ENCODE data around the gene IL15. TPM values are rescaled to one million over a fixed set of nuclear protein-coding genes. Genes with fewer than 3 reads are reported as not detected.
"Not testable (repeated sequence)": the region's sequence is repeated elsewhere in the genome, so short reads cannot be mapped to it uniquely, and the experiment has no call there.

Gene IL15
- total RNA-seq, 2 donors from 2014 or later: 3.5 to 3.8 TPM

DNA sequence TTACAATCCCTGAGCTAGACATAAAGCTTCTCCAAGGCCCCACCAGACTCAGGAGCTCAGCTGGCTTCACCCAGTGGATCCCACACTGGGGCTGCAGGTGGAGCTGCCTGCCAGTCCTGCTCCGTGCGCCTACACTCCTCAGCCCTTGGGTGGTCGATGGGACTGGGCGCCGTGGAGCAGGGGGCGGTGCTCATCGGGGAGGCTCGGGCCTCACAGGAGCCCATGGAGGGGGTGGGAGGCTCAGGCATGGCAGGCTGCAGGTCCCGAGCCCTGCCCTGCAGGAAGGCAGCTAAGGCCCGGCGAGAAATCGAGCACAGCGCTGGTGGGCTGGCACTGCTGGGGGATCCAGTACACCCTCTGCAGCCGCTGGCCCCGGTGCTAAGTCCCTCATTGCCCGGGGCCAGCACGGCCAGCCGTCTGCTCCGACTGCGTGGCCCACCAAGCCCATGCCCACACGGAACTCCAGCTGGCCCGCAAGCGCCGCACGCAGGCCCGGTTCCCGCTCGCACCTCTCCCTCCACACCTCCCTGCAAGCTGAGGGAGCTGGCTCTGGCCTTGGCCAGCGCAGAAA is 53.4 kb downstream of the IL15 start:
- intact Hi-C loops (cut with DNase I); ATAC-seq; DNase-seq: not testable (repeated sequence)

- ATAC-seq; DNase-seq; intact Hi-C loops (cut with DNase I): not testable (repeated sequence)
These were observed 54.9 kb downstream of the IL15 start for GRCh38 chr4:141691247-141691646.

DNA sequence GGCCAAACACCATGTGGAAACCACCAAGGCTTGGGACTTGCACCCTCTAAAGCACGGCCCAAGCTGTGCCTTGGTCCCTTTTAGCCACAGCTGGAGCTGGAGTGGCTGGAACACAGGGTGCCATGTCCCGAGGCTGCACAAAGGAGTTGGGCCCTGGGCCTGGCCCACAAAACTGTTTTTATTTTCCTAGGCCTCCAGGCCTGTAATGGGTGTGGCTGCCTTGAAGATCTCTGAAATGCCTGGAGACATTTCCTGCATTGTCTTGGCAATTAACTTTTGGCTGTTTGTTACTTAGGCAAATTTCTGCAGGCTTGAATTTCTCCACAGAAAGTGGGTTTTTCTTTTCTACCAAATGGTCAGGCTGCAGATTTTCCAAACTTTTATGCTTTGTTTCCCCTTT is 55.7 kb downstream of the IL15 start:
- ATAC-seq (no peak), DNase-seq (no peak)
- intact Hi-C loops (cut with DNase I): no loop called here

- intact Hi-C loops (cut with DNase I): no loop called here
- no peak for ATAC-seq
- no peak for DNase-seq
These were observed 60.7 kb downstream of the IL15 start for GRCh38 chr4:141697116-141697515.

GRCh38 chr4:141702472-141703182 is 66.2 kb downstream of the IL15 start:
- intact Hi-C loops (cut with DNase I): no loop called here
- ATAC-seq (peak in 1 of 2 donors; percentile 34), DNase-seq (no peak)

- DNase-seq (no peak), ATAC-seq (no peak)
- intact Hi-C loops (cut with DNase I): no loop called here
These were observed 67.1 kb downstream of the IL15 start for GRCh38 chr4:141703497-141703896.

DNA sequence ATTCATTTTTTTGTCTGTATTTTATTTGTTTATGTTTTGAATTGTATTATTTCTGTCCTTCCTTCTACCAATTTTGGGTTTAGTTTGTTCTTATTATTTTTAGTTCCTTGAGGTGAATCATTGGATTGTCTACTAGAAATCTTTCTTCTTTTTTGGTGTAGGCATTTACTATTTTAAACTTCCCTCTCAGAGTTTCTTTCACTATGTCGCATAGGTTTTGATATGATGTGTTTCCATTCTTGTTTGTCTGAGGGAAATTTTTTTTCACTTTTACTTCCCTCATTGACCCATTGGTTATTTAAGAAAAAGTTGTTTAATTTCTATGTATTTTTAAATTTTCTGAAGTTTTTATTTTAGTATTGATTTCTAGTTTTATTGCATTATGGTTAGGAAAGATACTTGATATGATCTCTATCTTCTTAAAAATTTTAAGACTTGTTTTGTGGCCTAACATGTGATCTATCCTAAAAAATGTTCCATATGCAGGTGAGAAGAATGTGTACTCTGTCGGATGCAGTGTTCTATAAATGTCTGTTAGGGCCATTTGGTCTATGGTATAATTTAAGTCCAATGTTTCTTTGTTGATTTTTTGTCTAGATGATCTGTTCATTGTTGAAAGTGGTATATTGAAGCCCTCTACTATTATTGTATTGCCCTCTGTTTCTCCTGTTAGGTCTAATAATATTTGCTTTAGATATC is 68.8 kb downstream of the IL15 start:
- intact Hi-C loops (cut with DNase I): no loop called here
- ATAC-seq (no peak), DNase-seq (no peak)

- DNase-seq: no peak
- ATAC-seq: no peak
- intact Hi-C loops (cut with DNase I): no loop called here
These were observed 69.5 kb downstream of the IL15 start for GRCh38 chr4:141705747-141706377.

- intact Hi-C loops (cut with DNase I): no loop called here
- no peak for ATAC-seq
These were observed 70.1 kb downstream of the IL15 start for GRCh38 chr4:141706445-141706844.

GRCh38 chr4:141711211-141711610 is 74.8 kb downstream of the IL15 start:
- intact Hi-C loops (cut with DNase I): loop anchor here in 1 of 2 donors (10.0 kb wide), 1 partner anchor 366 kb away; no protein-coding TSS in a partner anchor
- DNase-seq (no peak), ATAC-seq (peak in 1 of 2 donors; percentile 38)

More at GRCh38 chr4:141706445-141706844, 70.1 kb downstream of the IL15 start:
- DNase-seq: no peak

DNA sequence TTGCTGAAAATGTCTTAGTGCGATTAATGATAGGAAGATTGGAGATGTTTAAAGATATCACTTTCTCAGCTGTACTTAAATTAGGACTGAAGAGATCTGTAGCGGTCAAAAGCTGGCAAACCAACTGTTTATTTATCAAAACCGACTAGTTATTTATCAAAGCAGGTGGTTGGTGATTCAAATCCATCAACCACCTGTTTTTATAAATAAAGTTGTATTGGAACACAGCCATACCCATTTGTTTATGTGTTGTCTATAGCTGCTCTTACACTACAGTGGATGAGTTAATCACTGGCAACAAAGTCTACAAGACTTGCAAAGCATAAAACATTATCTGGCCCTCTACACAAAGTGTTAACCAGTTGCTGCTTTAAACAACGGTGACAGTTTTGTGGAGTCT is 76.8 kb downstream of the IL15 start:
- DNase-seq: no peak
- ATAC-seq: no peak
- intact Hi-C loops (cut with DNase I): loop anchor here in 1 of 2 donors (10.0 kb wide), 1 partner anchor 368 kb away; no protein-coding TSS in a partner anchor

GRCh38 chr4:141713771-141714445 is 77.5 kb downstream of the IL15 start:
- DNase-seq (no peak), ATAC-seq (no peak)
- intact Hi-C loops (cut with DNase I): loop anchor here in 1 of 2 donors (10.0 kb wide), 1 partner anchor 369 kb away; no protein-coding TSS in a partner anchor

DNA sequence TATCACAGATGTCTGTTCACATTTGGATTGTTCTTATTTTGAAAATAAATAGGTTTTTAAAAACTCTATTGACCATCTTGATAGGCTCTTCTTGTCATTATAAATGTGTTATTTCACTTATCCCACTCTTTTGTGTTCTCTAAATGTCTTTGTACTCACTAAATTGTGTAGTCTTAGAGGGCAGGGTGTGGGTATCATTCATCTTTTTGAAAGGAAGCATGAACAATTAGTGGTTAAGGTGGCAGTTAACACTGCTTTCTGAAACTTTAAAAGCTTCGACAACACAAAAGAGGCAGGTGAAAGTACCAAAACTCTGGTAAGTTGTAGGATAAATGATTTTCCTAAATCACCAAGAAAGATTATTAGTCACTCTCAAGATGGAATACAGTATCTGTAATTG is 83.2 kb downstream of the IL15 start:
- ATAC-seq: no peak
- intact Hi-C loops (cut with DNase I): loop anchor here in 1 of 2 donors (10.0 kb wide), 1 partner anchor 375 kb away; no protein-coding TSS in a partner anchor
- no peak for DNase-seq

DNA sequence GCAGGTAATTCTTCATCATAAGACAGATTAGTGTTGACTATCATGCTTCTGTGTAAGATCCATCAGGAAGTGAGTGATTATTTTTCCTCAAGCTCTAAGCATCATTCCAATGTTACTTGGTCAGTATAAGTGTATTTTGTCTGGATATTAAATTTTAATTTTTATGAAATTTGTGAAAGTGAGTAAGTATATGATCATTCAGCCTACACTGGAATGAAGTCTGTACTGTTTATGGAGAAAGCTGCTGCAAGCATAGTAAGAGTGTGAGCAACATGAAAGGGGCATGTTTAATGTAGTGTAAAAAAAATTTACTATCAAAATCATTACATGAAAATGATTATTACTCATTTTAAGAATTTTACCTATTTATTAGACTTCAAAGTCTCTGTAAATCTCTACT is 84.8 kb downstream of the IL15 start:
- intact Hi-C loops (cut with DNase I): no loop called here
- DNase-seq: no peak
- ATAC-seq: no peak

- intact Hi-C loops (cut with DNase I): no loop called here
- ATAC-seq (no peak), DNase-seq (no peak)
These were observed 88.3 kb downstream of the IL15 start for GRCh38 chr4:141724646-141725045.

DNA sequence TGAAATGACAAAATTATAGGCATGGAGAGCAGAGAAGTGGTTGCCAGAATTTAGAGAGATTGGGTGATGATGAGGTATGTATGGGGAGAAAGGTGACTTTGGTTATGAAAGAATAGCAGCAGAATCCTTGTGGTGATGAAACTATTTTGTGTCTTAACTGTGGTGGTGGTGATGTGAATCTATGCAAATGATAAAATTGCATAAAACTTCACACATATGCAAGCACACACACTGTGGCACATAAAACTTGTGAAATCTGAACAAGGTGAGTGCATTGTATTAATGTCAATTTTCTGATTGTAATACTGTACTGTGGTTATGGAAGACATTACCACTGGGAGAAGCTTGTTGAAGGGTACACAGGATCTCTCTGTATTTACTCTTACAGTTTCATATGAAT is 91.0 kb downstream of the IL15 start:
- DNase-seq (no peak), ATAC-seq (no peak)
- intact Hi-C loops (cut with DNase I): no loop called here

DNA sequence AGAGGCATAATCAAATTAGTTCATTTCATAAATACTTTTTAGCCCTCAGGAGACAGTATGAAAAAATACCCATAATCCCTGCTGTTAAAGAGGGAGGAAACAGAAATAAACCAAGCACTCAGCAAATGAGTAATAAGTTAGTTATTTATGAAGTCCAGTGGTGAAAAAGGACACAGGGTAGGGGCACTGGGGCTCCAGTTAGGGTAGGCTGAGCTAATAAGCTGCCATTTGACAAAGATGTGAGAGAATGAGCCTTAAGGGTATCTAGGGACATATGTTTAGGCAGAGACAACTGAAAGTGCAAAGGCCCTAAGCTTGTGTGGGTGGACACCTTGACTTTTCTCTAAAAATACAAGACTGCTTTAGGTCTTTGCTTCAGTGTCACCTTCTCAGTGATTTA is 94.4 kb downstream of the IL15 start:
- intact Hi-C loops (cut with DNase I): no loop called here
- DNase-seq (no peak), ATAC-seq (no peak)

DNA sequence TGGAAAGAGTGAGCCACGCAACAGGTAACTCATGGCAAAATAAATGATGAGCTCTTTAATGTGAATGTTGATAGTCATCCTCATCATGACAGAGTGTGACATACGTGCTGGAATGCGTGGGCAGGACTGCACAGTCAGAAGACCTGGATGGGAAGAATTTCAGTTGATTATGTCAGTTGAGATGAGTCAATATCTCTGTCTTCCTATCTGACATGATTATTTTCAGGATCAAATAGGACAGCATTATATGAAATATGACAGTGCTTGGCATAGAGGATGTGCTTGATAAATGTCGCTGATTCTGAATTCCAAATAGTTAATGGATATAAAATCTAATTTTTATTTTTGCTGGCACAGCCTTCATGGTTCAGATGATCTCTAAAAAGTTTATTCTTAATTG is 95.1 kb downstream of the IL15 start:
- no peak for DNase-seq
- ATAC-seq: no peak
- intact Hi-C loops (cut with DNase I): no loop called here

DNA sequence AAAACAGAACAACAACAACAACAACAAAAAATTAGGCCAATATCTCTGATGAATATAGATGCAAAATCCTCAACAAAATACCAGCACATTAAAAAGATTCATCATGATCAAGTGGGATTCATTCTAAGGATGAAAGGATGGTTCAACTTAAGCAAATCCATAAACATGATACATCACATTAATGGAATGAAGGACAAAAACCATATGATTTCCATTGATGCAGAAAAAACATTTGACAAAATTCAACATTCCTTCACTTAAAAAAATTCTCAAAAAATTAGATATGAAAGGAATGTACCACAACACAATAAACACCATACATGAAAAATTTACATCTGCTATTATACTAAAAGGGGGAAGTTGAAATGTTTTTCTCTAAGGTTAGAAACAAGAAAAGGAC is 103.3 kb downstream of the IL15 start:
- no peak for ATAC-seq
- intact Hi-C loops (cut with DNase I): no loop called here

More for the DNA sequence above, 103.3 kb downstream of the IL15 start:
- DNase-seq: no peak
